Occipital lobe (tissue), 3 donors: ENCODE data around the gene RPS6KA4. TPM values are rescaled to one million over a fixed set of nuclear protein-coding genes. Genes with fewer than 3 reads are reported as not detected.

ENCODE experiments used
- DNase-seq: peaks from one replicate; lab custom pipeline; 2025; lab: John Stamatoyannopoulos, UW
- small RNA-seq: library from RNA; depleted of rRNA; stranded (forward); fragments of <200 nt; gene quantifications from one replicate; pipeline ENCODE3, GENCODE V24; 2014
- total RNA-seq: library from RNA; depleted of rRNA; stranded (reverse); fragments of >200 nt; gene quantifications from one replicate; pipeline ENCODE4 v1.2.3, GENCODE V29; 2014

Gene RPS6KA4
- total RNA-seq, 1 donor from 2014 or later: 10.0 TPM

- DNase-seq: no peak
Observed at GRCh38 chr11:64419257-64419790, 60.4 kb downstream of the RPS6KA4 start.

DNA sequence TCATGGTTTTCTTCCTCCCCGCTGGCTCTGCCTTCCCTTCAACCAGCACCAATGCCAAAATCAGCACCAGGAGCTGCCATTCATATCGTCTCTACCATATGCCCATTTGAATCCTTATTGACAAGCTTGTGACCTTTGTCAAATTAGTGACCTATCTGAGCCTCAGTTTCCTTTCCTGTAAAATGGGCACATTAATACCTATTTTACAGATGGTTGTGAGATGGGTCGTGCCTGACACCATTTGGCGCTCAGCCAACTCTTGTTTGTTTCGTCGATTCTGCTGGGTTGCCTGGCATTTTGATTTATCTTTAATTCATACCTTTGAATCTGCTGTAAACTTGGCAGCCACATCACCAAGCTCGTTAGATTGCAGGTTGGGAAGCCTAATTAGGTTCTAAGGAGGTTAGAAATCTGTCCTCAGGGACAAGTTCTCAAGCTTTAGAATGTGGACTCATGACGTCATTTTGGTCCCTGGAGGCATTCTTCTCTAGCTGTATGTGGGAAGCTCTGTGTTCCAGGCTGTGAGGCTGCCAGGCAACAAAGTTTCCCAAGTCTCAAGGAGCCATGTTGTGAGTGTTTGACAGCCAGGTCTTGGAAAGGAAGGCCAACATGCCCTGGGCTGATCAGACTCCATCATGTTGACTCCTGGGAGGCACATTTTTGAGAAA, 61.0 kb downstream of the RPS6KA4 start:
- no peak for DNase-seq

Small RNA genes lying within 50 kb of the gene (small RNA-seq; reads per million reads assigned to genes)
- not detected for gene MIR1237
- not detected for gene MIR7155

Other genes with a start within 250 kb of the RPS6KA4 start
- 16.2 TPM for gene MACROD1, start 193.0 kb upstream of the RPS6KA4 start, total RNA-seq
- 69.4 TPM for gene STIP1, start 173.0 kb upstream of the RPS6KA4 start, total RNA-seq
- gene FERMT3, start 152.4 kb upstream of the RPS6KA4 start, total RNA-seq: 1.6 TPM
- 7.3 TPM for gene TRPT1, start 133.0 kb upstream of the RPS6KA4 start, total RNA-seq
- 11.2 TPM for gene NUDT22, start 132.9 kb upstream of the RPS6KA4 start, total RNA-seq
- 5.6 TPM for gene DNAJC4, start 128.6 kb upstream of the RPS6KA4 start, total RNA-seq
- gene VEGFB, start 124.6 kb upstream of the RPS6KA4 start, total RNA-seq: 9.5 TPM
- gene FKBP2, start 118.1 kb upstream of the RPS6KA4 start, total RNA-seq: 17.5 TPM
- gene PPP1R14B, start 112.2 kb upstream of the RPS6KA4 start, total RNA-seq: 74.2 TPM
- gene PLCB3, start 107.6 kb upstream of the RPS6KA4 start, total RNA-seq: 9.2 TPM
- 28.2 TPM for gene BAD, start 74.5 kb upstream of the RPS6KA4 start, total RNA-seq
- gene GPR137, start 73.3 kb upstream of the RPS6KA4 start, total RNA-seq: 9.7 TPM
- 3.0 TPM for gene KCNK4, start 67.9 kb upstream of the RPS6KA4 start, total RNA-seq
- 1.7 TPM for gene CATSPERZ, start 58.8 kb upstream of the RPS6KA4 start, total RNA-seq
- 14.2 TPM for gene ESRRA, start 53.6 kb upstream of the RPS6KA4 start, total RNA-seq
- 81.9 TPM for gene TRMT112, start 41.6 kb upstream of the RPS6KA4 start, total RNA-seq
- gene PRDX5, start 41.0 kb upstream of the RPS6KA4 start, total RNA-seq: 93.0 TPM
- gene CCDC88B, start 19.0 kb upstream of the RPS6KA4 start, total RNA-seq: 1.4 TPM
- gene SLC22A11, start 196.8 kb downstream of the RPS6KA4 start, total RNA-seq: not detected
- gene SLC22A12, start 232.1 kb downstream of the RPS6KA4 start, total RNA-seq: not detected